ENCODE data around the gene ANXA3. TPM values are rescaled to one million over a fixed set of nuclear protein-coding genes. Genes with fewer than 3 reads are reported as not detected.

ANXA3 gene
- polyA plus RNA-seq, 1 of the 3 experiments (the other 2 are of a cell fraction), result 13.8 TPM

GRCh38 chr4:78518561-78518960 is 33.0 kb upstream of the ANXA3 start:
- POLR2A ChIA-PET, result no interaction called here
- no peak for DNase-seq
- Histone ChIP-seq H3K4me3 (ENCODE audit: low read depth in 2 of 2, low read length in 1 of 2) (no peak overlapping the region), H3K27me3 (ENCODE audit: insufficient read depth) (no peaks in the 10 kb centered on the region), H2AFZ (ENCODE audit: low read depth) (peak overlapping the region; percentile 71; the same call in 1 of the 2 replicates), H3K27ac (ENCODE audit: low read depth in 2 of 2, low read length in 1 of 2) (peak overlapping the region in 1 of 2 experiments; percentile 35; a peak in 2 of 4 replicates), H3K9me2 (no peaks in the 10 kb centered on the region), H4K20me1 (ENCODE audit: insufficient read depth) (no peaks in the 10 kb centered on the region), H3K79me2 (ENCODE audit: insufficient read depth) (no peaks in the 10 kb centered on the region), H3K36me3 (replicated peaks in 1 of 2; ENCODE audit: control insufficient read depth in 1 of 2, insufficient read depth in 2 of 2, low read length in 1 of 2) (peaks cover 7 to 39% of the 10 kb centered on the region in 2 experiments), H3K4me2 (0 out of 2 replicates have a peak overlapping the region, but pooled peaks have one; percentile 4), H3K9ac (no peak overlapping the region), H3F3A (replicated peaks; ENCODE audit: insufficient read depth) (peaks cover 10% of the 10 kb centered on the region), H3K9me3 (no peaks in the 10 kb centered on the region), H3K4me1 (ENCODE audit: control insufficient read depth in 1 of 2, insufficient read depth in 2 of 2, low read depth in 1 of 2, low read length in 1 of 2) (no peaks in the 10 kb centered on the region; a peak in 2 of 4 replicates)
- 46% methylated on average over 3 of the region's 3 CpGs for WGBS (ENCODE audit: low lambda C conversion rate)
- TF ChIP-seq PBX3 (IDR thresholded peaks at IDR 0.05) (no peak), GATA2 (CRISPR knock-in tag; IDR thresholded peaks at IDR 0.05) (no peak), FOSL2 (IDR thresholded peaks at IDR 0.05; ENCODE audit: borderline replicate concordance, low read depth) (no peak), FOXJ3 (CRISPR knock-in tag; IDR thresholded peaks at IDR 0.05) (no peak), ELF1 (IDR thresholded peaks at IDR 0.05) (no peak)
- CTCF ChIA-PET, result interaction anchor here (0.7 to 6.4 kb wide), 8 partner anchors 8 to 560 kb away, joined by 3 to 77 read pairs (median 7); no protein-coding TSS in a partner anchor

- Histone ChIP-seq H3K4me2 (no peak overlapping the region), H3K27me3 (ENCODE audit: insufficient read depth) (no peaks in the 10 kb centered on the region), H3K4me1 (ENCODE audit: control insufficient read depth in 1 of 2, insufficient read depth in 2 of 2, low read depth in 1 of 2, low read length in 1 of 2) (no peaks in the 10 kb centered on the region; a peak in 2 of 4 replicates), H3K9me2 (no peaks in the 10 kb centered on the region), H3K27ac (ENCODE audit: low read depth in 2 of 2, low read length in 1 of 2) (peak overlapping the region in 1 of 2 experiments; percentile 57; a peak in 2 of 4 replicates), H2AFZ (ENCODE audit: low read depth) (no peak overlapping the region), H4K20me1 (ENCODE audit: insufficient read depth) (no peaks in the 10 kb centered on the region), H3K4me3 (ENCODE audit: low read depth in 2 of 2, low read length in 1 of 2) (no peak overlapping the region), H3K36me3 (replicated peaks in 1 of 2; ENCODE audit: control insufficient read depth in 1 of 2, insufficient read depth in 2 of 2, low read length in 1 of 2) (peaks cover 7 to 40% of the 10 kb centered on the region in 2 experiments), H3K9ac (no peak overlapping the region), H3K9me3 (no peaks in the 10 kb centered on the region), H3K79me2 (ENCODE audit: insufficient read depth) (no peaks in the 10 kb centered on the region), H3F3A (replicated peaks; ENCODE audit: insufficient read depth) (peaks cover 10% of the 10 kb centered on the region)
- no peak for TF ChIP-seq GATA2 (CRISPR knock-in tag; IDR thresholded peaks at IDR 0.05)
- no peak for TF ChIP-seq POLR2AphosphoS5 (IDR thresholded peaks at IDR 0.05; ENCODE audit: low read depth, low read length)
- no peak for TF ChIP-seq GABPA (IDR thresholded peaks at IDR 0.05; ENCODE audit: low read depth)
- no peak for TF ChIP-seq SIN3A (IDR thresholded peaks at IDR 0.05; ENCODE audit: borderline replicate concordance, low read depth, low read length)
- no peak for TF ChIP-seq CTCF (IDR thresholded peaks at IDR 0.05)
- TF ChIP-seq RCOR1 (IDR thresholded peaks at IDR 0.05; ENCODE audit: low read length), result no peak
- no peak for TF ChIP-seq IRF3 (IDR thresholded peaks at IDR 0.05; ENCODE audit: low read depth, low read length)
- no peak for TF ChIP-seq MEF2A (IDR thresholded peaks at IDR 0.05; ENCODE audit: borderline replicate concordance, low read depth)
- no peak for TF ChIP-seq NFIC (IDR thresholded peaks at IDR 0.05; ENCODE audit: borderline replicate concordance)
- no peak for TF ChIP-seq USF2 (IDR thresholded peaks at IDR 0.05; ENCODE audit: borderline replicate concordance, low read depth, low read length)
- TF ChIP-seq RXRA (IDR thresholded peaks at IDR 0.05; ENCODE audit: borderline replicate concordance, low read depth), result no peak
- ChIA-PET POLR2A (no interaction called here), CTCF (interaction anchor here (1.5 to 1.6 kb wide), 2 partner anchors 11 to 461 kb away, joined by 3 to 4 read pairs; no protein-coding TSS in a partner anchor)
- DNase-seq, result no peak
- 92% methylated on average over 3 of the region's 3 CpGs for WGBS (ENCODE audit: low lambda C conversion rate)
Observed at GRCh38 chr4:78519962-78520361, 31.6 kb upstream of the ANXA3 start.
